Measurements from ENCODE around the gene USP53.

DNA sequence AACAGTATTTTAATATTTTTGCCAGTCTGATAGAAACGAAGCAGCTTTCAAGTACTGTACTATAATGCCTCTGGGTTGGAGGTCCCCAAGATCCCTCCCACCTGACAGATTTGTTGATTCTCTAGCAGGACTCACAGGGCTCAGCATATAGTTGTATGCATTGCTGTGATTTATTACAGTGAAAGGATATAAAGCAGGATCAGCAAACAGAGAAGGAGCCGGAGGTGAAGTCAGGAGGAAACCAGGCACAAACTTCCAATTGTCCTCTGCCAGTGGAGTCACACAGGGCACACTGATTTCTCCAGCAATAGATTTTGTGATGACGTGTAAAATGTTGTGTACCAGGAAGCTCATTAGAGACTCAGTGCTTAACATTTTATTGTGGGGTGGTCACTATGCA, 19.0 kb downstream of the USP53 start:
- TF ChIP-seq, protein P1, sequence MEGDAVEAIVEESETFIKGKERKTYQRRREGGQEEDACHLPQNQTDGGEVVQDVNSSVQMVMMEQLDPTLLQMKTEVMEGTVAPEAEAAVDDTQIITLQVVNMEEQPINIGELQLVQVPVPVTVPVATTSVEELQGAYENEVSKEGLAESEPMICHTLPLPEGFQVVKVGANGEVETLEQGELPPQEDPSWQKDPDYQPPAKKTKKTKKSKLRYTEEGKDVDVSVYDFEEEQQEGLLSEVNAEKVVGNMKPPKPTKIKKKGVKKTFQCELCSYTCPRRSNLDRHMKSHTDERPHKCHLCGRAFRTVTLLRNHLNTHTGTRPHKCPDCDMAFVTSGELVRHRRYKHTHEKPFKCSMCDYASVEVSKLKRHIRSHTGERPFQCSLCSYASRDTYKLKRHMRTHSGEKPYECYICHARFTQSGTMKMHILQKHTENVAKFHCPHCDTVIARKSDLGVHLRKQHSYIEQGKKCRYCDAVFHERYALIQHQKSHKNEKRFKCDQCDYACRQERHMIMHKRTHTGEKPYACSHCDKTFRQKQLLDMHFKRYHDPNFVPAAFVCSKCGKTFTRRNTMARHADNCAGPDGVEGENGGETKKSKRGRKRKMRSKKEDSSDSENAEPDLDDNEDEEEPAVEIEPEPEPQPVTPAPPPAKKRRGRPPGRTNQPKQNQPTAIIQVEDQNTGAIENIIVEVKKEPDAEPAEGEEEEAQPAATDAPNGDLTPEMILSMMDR (IDR thresholded peaks at IDR 0.05; ENCODE audit: low read length) = no peak
- TF ChIP-seq EZH2 (optimal IDR thresholded peaks at IDR 0.05; ENCODE audit: low read depth, low read length) = no peak

All from MM.1S (cell line).